M059J (cell line): ENCODE measurements around the gene LMBR1L. TPM values are rescaled to one million over a fixed set of nuclear protein-coding genes. Genes with fewer than 3 reads are reported as not detected.

Experiments used
- DNase-seq: peaks from one replicate; pipeline ENCODE4 v3.0.0-alpha.2; 2012; ENCODE audit warnings: low read depth
- total RNA-seq: library from RNA; depleted of rRNA; stranded (reverse); fragments of >200 nt; shearing (Covaris generic); gene quantifications from 2 replicates; pipeline ENCODE4 v1.2.3, GENCODE V29; 2014; rRNA removed

Gene LMBR1L
- total RNA-seq, 1 experiment from 2014 or later, result 11.7 TPM

DNA sequence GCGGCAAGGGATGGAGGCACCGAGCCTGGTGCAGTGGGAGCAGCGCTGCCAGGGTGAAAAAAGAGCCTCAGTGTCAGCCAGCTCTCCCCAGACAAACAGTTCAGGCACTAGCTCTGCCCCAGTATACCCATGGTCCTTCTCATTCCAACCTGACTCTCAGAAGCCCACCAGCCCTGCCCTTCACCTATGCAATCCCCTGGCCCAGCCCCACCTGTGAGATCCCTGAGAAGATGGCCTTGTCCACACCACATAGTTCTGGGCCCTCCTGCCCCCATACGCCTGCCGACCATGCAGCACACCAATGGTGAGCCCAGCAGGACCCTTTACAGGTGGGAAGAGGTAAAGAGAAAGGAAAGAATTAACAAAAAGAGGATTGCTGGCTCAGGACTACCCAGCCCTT is 56.6 kb downstream of the LMBR1L start:
- DNase-seq, result no peak

- DNase-seq, result no peak
Measured at GRCh38 chr12:49052451-49053208, 58.0 kb downstream of the LMBR1L start.

- DNase-seq, result no peak
Measured at GRCh38 chr12:49051777-49052438, 58.7 kb downstream of the LMBR1L start.

DNA sequence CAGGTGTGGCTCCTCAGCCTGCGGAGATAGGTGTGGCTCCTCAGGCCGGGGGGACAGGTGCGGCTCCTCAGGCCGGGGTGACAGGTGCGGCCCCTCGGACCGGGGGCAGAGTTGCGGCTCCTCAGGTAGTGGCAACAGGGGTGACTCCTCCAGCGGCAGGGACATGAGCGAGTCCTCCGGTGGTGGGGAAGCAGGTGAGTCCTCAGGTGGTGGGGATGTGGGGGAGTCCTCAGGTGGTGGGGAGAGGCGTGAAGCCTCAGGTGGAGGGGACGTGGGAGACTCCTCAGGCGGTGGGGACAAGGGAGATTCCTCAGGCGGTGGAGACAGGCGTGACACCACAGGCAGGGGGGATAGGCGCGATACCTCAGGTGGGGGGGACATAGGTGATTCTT is 59.3 kb downstream of the LMBR1L start:
- DNase-seq, result no peak

DNA sequence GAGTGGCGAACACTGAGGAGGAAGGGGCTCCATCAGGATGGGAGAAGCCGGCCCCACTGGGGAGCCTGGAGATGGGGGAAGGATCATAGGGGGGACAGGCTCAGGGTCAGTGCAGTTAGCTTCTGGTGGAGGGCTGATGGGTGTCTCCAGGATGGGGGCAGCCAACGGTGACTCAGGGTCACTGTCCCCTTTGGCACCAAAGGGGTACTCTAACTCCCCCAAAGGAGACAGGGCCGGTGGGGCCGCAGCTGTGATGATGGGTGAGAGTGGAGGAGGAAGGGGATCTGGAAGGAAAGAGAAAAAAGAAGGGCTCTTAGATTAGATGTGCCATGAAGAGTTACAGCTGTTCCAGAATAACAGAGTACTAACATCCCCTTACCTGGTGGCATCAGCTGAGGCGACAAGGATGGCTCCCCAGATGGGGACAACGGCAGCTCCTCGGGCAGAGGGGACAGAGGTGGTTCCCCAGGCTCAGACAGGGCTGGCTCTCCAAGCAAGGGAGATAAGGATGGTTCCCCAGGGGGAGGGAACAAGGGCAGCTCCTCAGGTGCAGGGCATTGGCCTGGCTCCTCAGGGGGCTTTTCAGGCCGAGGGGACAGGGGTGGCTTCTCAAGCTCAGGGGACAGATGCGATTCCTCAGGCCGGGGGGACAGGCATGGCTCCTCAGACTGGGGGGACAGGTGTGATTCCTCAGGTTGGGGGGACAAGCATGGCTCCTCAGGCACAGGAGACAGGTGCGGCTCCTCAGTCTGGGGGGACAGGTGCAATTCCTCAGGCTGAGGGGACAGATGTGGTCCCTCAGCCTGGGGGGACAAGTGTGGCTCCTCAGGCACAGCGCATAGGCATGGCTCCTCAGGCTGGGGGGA is 59.9 kb downstream of the LMBR1L start:
- DNase-seq, result no peak

DNA sequence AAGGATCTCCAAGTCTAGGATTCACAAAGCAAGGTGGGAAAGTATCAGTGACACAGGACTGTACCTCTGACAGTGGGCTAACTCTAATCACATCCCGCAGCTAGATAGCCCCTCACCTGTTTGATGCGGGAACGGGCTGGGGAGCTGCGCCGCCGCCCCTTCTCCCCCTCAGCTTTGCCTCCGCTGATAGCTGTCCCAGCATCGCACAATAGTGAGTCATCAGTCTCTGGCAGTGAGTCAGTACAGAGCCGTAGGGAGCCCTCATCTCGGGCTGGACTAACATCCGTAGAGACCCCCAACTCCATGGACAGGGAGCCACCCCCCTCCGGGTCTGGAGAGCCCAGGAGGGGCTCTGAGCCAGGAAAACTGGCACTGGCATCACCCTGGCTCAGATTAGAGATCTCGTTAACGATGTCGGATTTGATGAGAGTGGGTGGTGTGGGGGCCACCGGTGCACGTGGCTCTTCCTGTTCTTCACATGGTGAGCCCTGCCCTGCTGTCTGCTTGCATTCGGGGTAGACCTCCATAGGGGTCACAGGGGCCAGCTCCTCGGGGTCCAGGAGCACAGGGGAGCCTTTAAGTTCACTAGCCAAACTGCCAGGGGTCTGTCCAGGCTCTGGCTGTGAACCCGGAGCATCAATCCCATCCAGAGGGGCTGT is 61.0 kb downstream of the LMBR1L start:
- peak; percentile 44 for DNase-seq

- DNase-seq, result no peak
Measured at GRCh38 chr12:49048953-49049352, 61.7 kb downstream of the LMBR1L start.

Other genes starting within 250 kb of the LMBR1L start
- 0.20 TPM in 1 of 2 replicates, not detected in the other for gene RND1, start 245.0 kb downstream of the LMBR1L start, total RNA-seq
- 5.3 and 8.4 TPM in 2 replicates for gene FKBP11, start 185.4 kb downstream of the LMBR1L start, total RNA-seq
- 80.8 and 81.3 TPM in 2 replicates for gene ARF3, start 153.4 kb downstream of the LMBR1L start, total RNA-seq
- 0.27 TPM in 1 of 2 replicates, not detected in the other for gene WNT10B, start 139.1 kb downstream of the LMBR1L start, total RNA-seq
- gene WNT1, start 132.5 kb downstream of the LMBR1L start, total RNA-seq, result not detected in 2 replicates
- gene DDN, start 111.5 kb downstream of the LMBR1L start, total RNA-seq, result not detected in 2 replicates
- 56.0 and 59.3 TPM in 2 replicates for gene PRKAG1, start 92.1 kb downstream of the LMBR1L start, total RNA-seq
- gene KMT2D, start 50.1 kb downstream of the LMBR1L start, total RNA-seq, result 5.9 and 16.1 TPM in 2 replicates
- 2.5 and 4.5 TPM in 2 replicates for gene RHEBL1, start 40.9 kb downstream of the LMBR1L start, total RNA-seq
- gene DHH, start 16.0 kb downstream of the LMBR1L start, total RNA-seq, result not detected in 2 replicates
- 3,492 and 4,068 TPM in 2 replicates for gene TUBA1B, start 20.5 kb upstream of the LMBR1L start, total RNA-seq
- gene TUBA1A, start 78.2 kb upstream of the LMBR1L start, total RNA-seq, result 415 and 467 TPM in 2 replicates
- gene TUBA1C, start 154.2 kb upstream of the LMBR1L start, total RNA-seq, result 1,117 and 1,179 TPM in 2 replicates
- 0.12 TPM in 1 of 2 replicates, not detected in the other for gene PRPH, start 184.3 kb upstream of the LMBR1L start, total RNA-seq
- 31.3 and 47.4 TPM in 2 replicates for gene TROAP, start 212.4 kb upstream of the LMBR1L start, total RNA-seq
- gene C1QL4, start 226.3 kb upstream of the LMBR1L start, total RNA-seq, result 0.39 TPM in 1 of 2 replicates, not detected in the other
- 8.2 and 12.3 TPM in 2 replicates for gene DNAJC22, start 236.0 kb upstream of the LMBR1L start, total RNA-seq